Measurements from ENCODE around the gene MYH9. TPM values are rescaled to one million over a fixed set of nuclear protein-coding genes. Genes with fewer than 3 reads are reported as not detected.
"Not testable (repeated sequence)": the region's sequence is repeated elsewhere in the genome, so short reads cannot be mapped to it uniquely, and the experiment has no call there.

The MYH9 gene
- polyA plus RNA-seq, 2 donors: 107 to 114 TPM

DNA sequence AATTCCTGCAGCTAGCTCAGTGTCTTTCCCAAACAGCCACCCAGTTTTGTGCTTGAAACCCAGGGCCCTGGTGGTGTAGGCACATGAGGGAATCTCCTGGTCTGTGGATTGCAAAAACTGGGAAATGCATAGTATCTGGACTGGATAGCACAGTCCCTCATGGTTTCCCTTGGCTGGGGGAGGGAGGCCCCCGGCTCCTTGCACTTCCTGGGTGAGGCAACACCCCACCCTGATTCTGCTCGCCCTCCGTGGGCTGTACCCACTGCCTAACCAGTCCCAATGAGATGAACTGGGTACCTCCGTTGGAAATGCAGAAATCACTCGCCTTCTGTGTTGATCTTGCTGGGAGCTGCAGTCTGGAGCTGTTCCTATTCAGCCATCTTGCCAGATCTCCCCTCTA lies 115.8 kb downstream of the MYH9 start:
- H3K36me3 ChIP-seq (ENCODE audit: control insufficient read depth in 2 of 2, insufficient read depth in 2 of 2, low read length in 1 of 2); H3K27me3 ChIP-seq (ENCODE audit: control insufficient read depth in 1 of 2, insufficient read depth in 2 of 2, low read length in 2 of 2); H3K4me1 ChIP-seq (ENCODE audit: control insufficient read depth in 2 of 2, insufficient read depth in 2 of 2, low read length in 1 of 2); H3K4me3 ChIP-seq (ENCODE audit: low read depth in 1 of 2, low read length in 2 of 2); H3K27ac ChIP-seq (ENCODE audit: low read depth in 2 of 2, low read length in 1 of 2); H3K9me3 ChIP-seq (ENCODE audit: control insufficient read depth in 2 of 2, insufficient read depth in 1 of 2, low read depth in 1 of 2, low read length in 1 of 2): not testable (repeated sequence)
- 83 to 84% methylated on average over 5 of the region's 5 CpGs for whole genome bisulfite sequencing, 2 donors

DNA sequence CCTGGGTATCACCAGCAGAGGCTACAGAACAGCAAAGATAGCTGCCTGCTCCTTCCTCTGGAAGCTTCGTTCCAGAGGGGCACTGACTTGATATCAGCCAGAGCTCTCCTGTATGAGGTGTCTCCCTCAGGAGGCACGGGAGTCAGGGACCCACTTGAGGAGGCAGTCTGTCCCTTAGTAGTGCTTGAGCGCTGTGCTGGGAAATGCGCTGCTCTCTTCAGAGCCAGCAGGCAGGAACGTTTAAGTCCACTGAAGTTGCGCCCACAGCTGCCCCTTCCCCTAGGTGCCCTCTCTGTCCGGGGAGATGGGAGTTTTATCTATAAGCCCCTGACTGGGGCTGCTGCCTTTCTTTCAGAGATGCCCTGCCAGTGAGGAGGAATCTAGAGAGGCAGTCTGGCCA lies 116.5 kb downstream of the MYH9 start:
- WGBS, 2 donors: 81 to 84% methylated on average over 7 of the region's 7 CpGs
- H3K4me1 ChIP-seq (ENCODE audit: control insufficient read depth in 2 of 2, insufficient read depth in 2 of 2, low read length in 1 of 2); H3K27ac ChIP-seq (ENCODE audit: low read depth in 2 of 2, low read length in 1 of 2); H3K36me3 ChIP-seq (ENCODE audit: control insufficient read depth in 2 of 2, insufficient read depth in 2 of 2, low read length in 1 of 2); H3K9me3 ChIP-seq (ENCODE audit: control insufficient read depth in 2 of 2, insufficient read depth in 1 of 2, low read depth in 1 of 2, low read length in 1 of 2); H3K4me3 ChIP-seq (ENCODE audit: low read depth in 1 of 2, low read length in 2 of 2); H3K27me3 ChIP-seq (ENCODE audit: control insufficient read depth in 1 of 2, insufficient read depth in 2 of 2, low read length in 2 of 2): not testable (repeated sequence)

DNA sequence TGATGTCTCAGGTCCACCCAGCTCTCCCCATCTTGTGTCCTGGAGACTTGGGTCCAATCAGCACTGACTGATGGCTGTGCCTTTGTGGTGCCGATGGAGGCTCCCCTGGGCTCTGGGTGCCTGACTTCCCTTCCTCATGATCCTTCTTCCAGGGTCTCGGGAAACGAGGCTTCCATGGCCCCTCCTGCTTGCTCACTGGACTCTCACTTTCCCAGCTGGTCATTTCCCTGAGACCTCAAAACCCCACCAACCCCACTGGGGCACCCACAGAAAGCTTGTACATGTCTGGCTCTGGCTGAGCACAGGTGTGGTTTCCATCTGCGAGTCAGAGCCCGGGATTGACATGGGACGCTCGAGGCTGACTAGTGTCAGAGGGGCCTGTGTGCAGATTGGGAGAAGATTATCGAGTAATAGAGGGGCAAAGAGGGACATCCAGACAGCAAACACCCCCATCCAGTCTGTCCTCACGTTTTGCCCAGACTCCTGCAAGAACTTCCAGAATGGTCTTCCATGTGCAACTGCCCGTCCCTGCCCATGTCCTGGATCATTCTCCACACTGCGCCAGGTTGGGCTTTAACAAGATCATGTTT lies 119.8 kb downstream of the MYH9 start:
- Histone ChIP-seq H3K4me3 (ENCODE audit: low read depth in 1 of 2, low read length in 2 of 2) (no peak overlapping the region), H3K27ac (ENCODE audit: low read depth in 2 of 2, low read length in 1 of 2) (no peak overlapping the region), H3K27me3 (ENCODE audit: control insufficient read depth in 1 of 2, insufficient read depth in 2 of 2, low read length in 2 of 2) (no peaks in the 10 kb centered on the region), H3K9me3 (ENCODE audit: control insufficient read depth in 2 of 2, insufficient read depth in 1 of 2, low read depth in 1 of 2, low read length in 1 of 2) (no peaks in the 10 kb centered on the region), H3K4me1 (ENCODE audit: control insufficient read depth in 2 of 2, insufficient read depth in 2 of 2, low read length in 1 of 2) (no peaks in the 10 kb centered on the region), H3K36me3 (ENCODE audit: control insufficient read depth in 2 of 2, insufficient read depth in 2 of 2, low read length in 1 of 2) (peaks cover 0 to 8% of the 10 kb centered on the region in 2 donors)
- 93 to 94% methylated on average over 11 of the region's 11 CpGs for WGBS, 2 donors

DNA sequence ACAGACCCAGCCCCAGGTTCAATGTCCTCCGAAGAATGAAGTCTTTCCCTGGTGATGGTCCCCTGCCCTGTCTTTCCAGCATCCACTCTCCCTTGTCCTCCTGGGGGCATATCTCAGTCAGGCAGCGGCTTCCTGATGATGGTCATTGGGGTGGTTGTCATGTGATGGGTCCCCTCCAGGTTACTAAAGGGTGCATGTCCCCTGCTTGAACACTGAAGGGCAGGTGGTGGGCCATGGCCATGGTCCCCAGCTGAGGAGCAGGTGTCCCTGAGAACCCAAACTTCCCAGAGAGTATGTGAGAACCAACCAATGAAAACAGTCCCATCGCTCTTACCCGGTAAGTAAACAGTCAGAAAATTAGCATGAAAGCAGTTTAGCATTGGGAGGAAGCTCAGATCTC lies 120.7 kb downstream of the MYH9 start:
- H3K27me3 ChIP-seq (ENCODE audit: control insufficient read depth in 1 of 2, insufficient read depth in 2 of 2, low read length in 2 of 2): no peaks in the 10 kb centered on the region
- WGBS, 2 donors: 97% methylated on average over 4 of the region's 4 CpGs
- no peaks in the 10 kb centered on the region for H3K4me1 ChIP-seq (ENCODE audit: control insufficient read depth in 2 of 2, insufficient read depth in 2 of 2, low read length in 1 of 2)
- H3K27ac ChIP-seq (ENCODE audit: low read depth in 2 of 2, low read length in 1 of 2): no peak overlapping the region
- H3K36me3 ChIP-seq (ENCODE audit: control insufficient read depth in 2 of 2, insufficient read depth in 2 of 2, low read length in 1 of 2): peaks cover 0 to 8% of the 10 kb centered on the region in 2 donors
- H3K4me3 ChIP-seq (ENCODE audit: low read depth in 1 of 2, low read length in 2 of 2): no peak overlapping the region
- no peaks in the 10 kb centered on the region for H3K9me3 ChIP-seq (ENCODE audit: control insufficient read depth in 2 of 2, insufficient read depth in 1 of 2, low read depth in 1 of 2, low read length in 1 of 2)

DNA sequence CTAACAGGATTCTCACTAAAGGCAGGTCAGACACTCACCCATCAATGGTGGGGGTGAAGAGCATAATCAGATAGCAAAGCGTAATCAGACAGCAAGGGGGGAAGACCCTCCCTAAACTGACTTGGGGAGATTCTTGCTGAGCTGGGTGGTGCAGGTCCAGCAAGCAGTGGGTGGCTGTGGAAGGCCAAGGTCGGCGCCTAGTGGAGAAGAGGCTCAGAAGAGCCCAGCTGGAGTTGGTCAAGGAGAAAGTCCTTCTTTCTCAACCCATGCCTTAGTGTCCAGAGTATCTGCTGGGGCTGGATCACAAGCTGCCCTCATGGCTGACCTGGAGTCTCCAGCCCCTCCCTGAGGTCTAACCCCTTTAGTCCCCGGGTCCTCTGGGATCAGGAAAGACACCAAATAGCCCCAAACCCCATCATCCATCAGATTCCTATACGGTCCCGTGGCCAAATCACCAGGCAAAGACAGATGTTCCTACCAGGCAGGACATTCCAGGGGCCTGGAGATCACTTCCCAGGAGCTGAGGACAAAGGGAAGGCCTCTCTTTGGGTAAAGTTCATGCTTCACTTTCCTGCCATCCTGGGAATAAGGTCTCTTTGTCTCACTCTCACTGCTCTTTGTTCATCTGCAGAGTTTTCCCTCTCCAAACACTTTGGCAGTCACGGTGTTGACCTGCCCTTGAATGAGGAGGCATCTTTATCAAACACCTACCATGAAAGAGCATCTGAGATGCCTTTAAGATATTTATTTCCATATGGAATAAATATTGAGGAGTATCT lies 123.7 kb downstream of the MYH9 start:
- not testable (repeated sequence) for H3K4me3 ChIP-seq (ENCODE audit: low read depth in 1 of 2, low read length in 2 of 2); H3K27me3 ChIP-seq (ENCODE audit: control insufficient read depth in 1 of 2, insufficient read depth in 2 of 2, low read length in 2 of 2); H3K36me3 ChIP-seq (ENCODE audit: control insufficient read depth in 2 of 2, insufficient read depth in 2 of 2, low read length in 1 of 2); H3K4me1 ChIP-seq (ENCODE audit: control insufficient read depth in 2 of 2, insufficient read depth in 2 of 2, low read length in 1 of 2); H3K27ac ChIP-seq (ENCODE audit: low read depth in 2 of 2, low read length in 1 of 2); H3K9me3 ChIP-seq (ENCODE audit: control insufficient read depth in 2 of 2, insufficient read depth in 1 of 2, low read depth in 1 of 2, low read length in 1 of 2)
- WGBS, 2 donors: 82 to 90% methylated on average over 7 of the region's 7 CpGs

DNA sequence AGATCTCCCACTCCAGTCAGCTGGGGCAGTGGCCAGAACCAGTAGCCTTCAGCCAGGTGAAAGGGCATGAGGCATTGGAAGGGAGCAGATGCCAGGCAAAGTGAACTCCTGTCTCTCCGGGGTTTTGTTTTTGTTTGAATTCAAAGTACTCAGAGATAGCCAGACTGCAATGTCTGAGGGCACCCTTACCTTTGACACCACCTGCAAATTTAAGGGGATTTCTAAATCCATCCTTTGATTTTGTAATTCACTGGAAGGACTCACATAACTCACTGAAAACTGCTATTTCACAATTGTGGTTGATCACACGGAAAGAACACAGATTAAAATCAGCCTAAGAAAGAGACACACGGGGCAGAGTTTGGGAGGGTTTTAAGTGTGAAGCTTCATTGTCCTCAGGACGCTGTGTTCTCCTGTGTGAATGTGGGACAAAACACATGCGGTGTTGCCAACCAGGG lies 124.5 kb downstream of the MYH9 start:
- H3K4me3 ChIP-seq (ENCODE audit: low read depth in 1 of 2, low read length in 2 of 2); H3K36me3 ChIP-seq (ENCODE audit: control insufficient read depth in 2 of 2, insufficient read depth in 2 of 2, low read length in 1 of 2); H3K9me3 ChIP-seq (ENCODE audit: control insufficient read depth in 2 of 2, insufficient read depth in 1 of 2, low read depth in 1 of 2, low read length in 1 of 2); H3K4me1 ChIP-seq (ENCODE audit: control insufficient read depth in 2 of 2, insufficient read depth in 2 of 2, low read length in 1 of 2); H3K27me3 ChIP-seq (ENCODE audit: control insufficient read depth in 1 of 2, insufficient read depth in 2 of 2, low read length in 2 of 2); H3K27ac ChIP-seq (ENCODE audit: low read depth in 2 of 2, low read length in 1 of 2): not testable (repeated sequence)
- WGBS, 2 donors: 60 to 66% methylated on average over 5 of the region's 5 CpGs

DNA sequence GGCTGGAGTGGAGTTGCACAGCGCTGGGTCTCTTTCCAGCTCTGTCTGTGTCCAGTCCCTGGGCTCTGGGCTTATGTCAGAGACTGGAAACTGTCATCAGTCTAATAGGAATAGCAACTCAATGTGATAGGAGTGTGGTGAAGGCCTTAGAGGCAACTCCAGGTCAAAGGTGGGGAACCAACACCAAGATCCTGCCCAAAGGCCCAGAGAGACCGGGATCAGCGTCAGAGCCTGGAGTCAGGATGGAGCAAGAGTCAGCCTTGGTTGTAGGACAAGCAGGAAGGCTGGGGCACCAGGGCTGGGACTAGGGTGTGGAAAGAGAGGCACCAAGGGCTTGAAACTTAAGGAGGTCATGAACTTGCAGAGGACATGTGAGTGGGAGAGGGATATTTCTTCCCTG lies 125.5 kb downstream of the MYH9 start:
- H3K4me3 ChIP-seq (ENCODE audit: low read depth in 1 of 2, low read length in 2 of 2); H3K4me1 ChIP-seq (ENCODE audit: control insufficient read depth in 2 of 2, insufficient read depth in 2 of 2, low read length in 1 of 2); H3K27ac ChIP-seq (ENCODE audit: low read depth in 2 of 2, low read length in 1 of 2); H3K9me3 ChIP-seq (ENCODE audit: control insufficient read depth in 2 of 2, insufficient read depth in 1 of 2, low read depth in 1 of 2, low read length in 1 of 2); H3K27me3 ChIP-seq (ENCODE audit: control insufficient read depth in 1 of 2, insufficient read depth in 2 of 2, low read length in 2 of 2); H3K36me3 ChIP-seq (ENCODE audit: control insufficient read depth in 2 of 2, insufficient read depth in 2 of 2, low read length in 1 of 2): not testable (repeated sequence)
- 92 to 98% methylated on average over 3 of the region's 3 CpGs for WGBS, 2 donors

DNA sequence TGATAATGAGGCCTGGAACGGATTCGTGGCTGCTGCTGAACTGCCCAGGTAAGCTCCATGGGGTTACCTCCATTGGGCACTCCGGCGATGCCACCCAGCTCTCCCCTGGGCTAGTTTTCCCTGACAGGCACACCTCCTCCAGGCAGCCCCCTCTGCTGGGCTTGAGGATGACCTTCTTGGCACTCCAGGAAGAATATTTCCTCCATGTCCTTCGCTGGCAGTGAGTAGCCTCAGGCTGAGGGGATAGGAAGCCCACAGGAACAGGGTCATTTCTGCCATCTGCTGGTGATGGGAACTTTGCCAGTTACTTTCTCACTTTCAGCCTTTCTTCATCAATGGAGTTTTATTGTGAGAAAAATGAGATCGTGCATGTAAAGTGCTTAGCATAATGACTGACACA lies 126.1 kb downstream of the MYH9 start:
- not testable (repeated sequence) for H3K36me3 ChIP-seq (ENCODE audit: control insufficient read depth in 2 of 2, insufficient read depth in 2 of 2, low read length in 1 of 2)
- WGBS, 2 donors: 84 to 87% methylated on average over 6 of the region's 6 CpGs

DNA sequence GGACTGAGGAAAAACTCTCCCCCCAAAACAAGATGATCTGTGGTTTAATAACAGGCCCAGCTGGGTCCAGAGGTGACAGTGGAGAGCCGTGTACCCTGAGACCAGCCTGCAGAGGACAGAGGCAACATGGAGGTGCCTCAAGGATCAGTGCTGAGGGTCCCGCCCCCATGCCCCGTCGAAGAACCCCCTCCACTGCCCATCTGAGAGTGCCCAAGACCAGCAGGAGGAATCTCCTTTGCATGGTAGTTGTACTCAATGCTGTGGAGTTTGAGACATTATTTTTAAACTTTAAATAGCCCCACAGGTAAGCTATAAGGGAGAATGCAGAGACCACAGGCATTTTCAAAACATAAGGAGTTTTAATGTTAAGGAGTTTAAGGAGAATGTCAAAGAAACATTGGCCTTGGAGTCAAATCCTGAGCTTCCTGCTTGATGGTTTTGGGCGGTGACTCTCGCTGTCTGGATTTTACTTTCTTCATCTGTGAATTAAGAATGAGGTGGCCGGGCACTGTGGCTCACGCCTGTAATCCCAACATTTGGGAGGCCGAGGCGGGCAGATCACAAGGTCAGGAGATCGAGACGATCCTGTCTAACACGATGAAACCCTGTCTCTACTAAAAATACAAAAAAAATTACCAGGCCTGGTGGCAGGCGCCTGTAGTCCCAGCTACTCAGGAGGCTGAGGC lies 128.0 kb downstream of the MYH9 start:
- H3K9me3 ChIP-seq (ENCODE audit: control insufficient read depth in 2 of 2, insufficient read depth in 1 of 2, low read depth in 1 of 2, low read length in 1 of 2): no peaks in the 10 kb centered on the region
- H3K27me3 ChIP-seq (ENCODE audit: control insufficient read depth in 1 of 2, insufficient read depth in 2 of 2, low read length in 2 of 2): no peaks in the 10 kb centered on the region
- H3K36me3 ChIP-seq (ENCODE audit: control insufficient read depth in 2 of 2, insufficient read depth in 2 of 2, low read length in 1 of 2): peaks cover 0 to 6% of the 10 kb centered on the region in 2 donors
- no peak overlapping the region for H3K4me3 ChIP-seq (ENCODE audit: low read depth in 1 of 2, low read length in 2 of 2)
- H3K4me1 ChIP-seq (ENCODE audit: control insufficient read depth in 2 of 2, insufficient read depth in 2 of 2, low read length in 1 of 2): peaks cover 3 to 11% of the 10 kb centered on the region in 2 donors
- 76 to 79% methylated on average over 14 of the region's 14 CpGs for WGBS, 2 donors
- peak overlapping the region; percentile 38 to 43 for H3K27ac ChIP-seq (ENCODE audit: low read depth in 2 of 2, low read length in 1 of 2)

More for the DNA sequence above, 126.1 kb downstream of the MYH9 start:
- not testable (repeated sequence) for H3K27ac ChIP-seq (ENCODE audit: low read depth in 2 of 2, low read length in 1 of 2); H3K4me3 ChIP-seq (ENCODE audit: low read depth in 1 of 2, low read length in 2 of 2); H3K9me3 ChIP-seq (ENCODE audit: control insufficient read depth in 2 of 2, insufficient read depth in 1 of 2, low read depth in 1 of 2, low read length in 1 of 2); H3K4me1 ChIP-seq (ENCODE audit: control insufficient read depth in 2 of 2, insufficient read depth in 2 of 2, low read length in 1 of 2); H3K27me3 ChIP-seq (ENCODE audit: control insufficient read depth in 1 of 2, insufficient read depth in 2 of 2, low read length in 2 of 2)
